Left renal cortex interstitium (tissue), 4 donors: ENCODE measurements around the gene MAP2K2. TPM values are rescaled to one million over a fixed set of nuclear protein-coding genes. Genes with fewer than 3 reads are reported as not detected.
"Not testable (repeated sequence)": the region's sequence is repeated elsewhere in the genome, so short reads cannot be mapped to it uniquely, and the experiment has no call there.

ENCODE experiments used
- DNase-seq, 4 donors: peaks; one replicate each; pipeline ENCODE4 v3.0.0-alpha.2; 2013; ENCODE audit warnings: low read depth in 4 of 4, low spot score in 2 of 4, missing footprints in 1 of 4
- polyA plus RNA-seq, 4 donors: library from polyadenylated mRNA; unstranded; fragments of 120-200 nt; gene quantifications; one replicate each; pipeline ENCODE4 v1.2.1, GENCODE V29; 2013; ENCODE audit not compliant: insufficient read length in 4 of 4

Gene MAP2K2
- polyA plus RNA-seq = 100 to 1,000 TPM in 3 of 4 donors, 10 to 100 TPM in 1; 81.9 to 151 (median 130) TPM

- DNase-seq = peak; percentile 63 to 82 (median 80)
Measured at GRCh38 chr19:4123615-4124568, at the start of gene MAP2K2. MAP2K2 (minus strand) TSS chr19:4124122; CDS start chr19:4123875, 247 bp downstream.

- no peak for DNase-seq
Measured at GRCh38 chr19:4172861-4173473, 49.0 kb upstream of the MAP2K2 start.

- DNase-seq = no peak
Measured at GRCh38 chr19:4171676-4172075, 47.8 kb upstream of the MAP2K2 start.

- DNase-seq = no peak
Measured at GRCh38 chr19:4164262-4164661, 40.3 kb upstream of the MAP2K2 start.

- no peak for DNase-seq
Measured at GRCh38 chr19:4161415-4162077, 37.6 kb upstream of the MAP2K2 start.

GRCh38 chr19:4157971-4158370 lies 34.0 kb upstream of the MAP2K2 start:
- not testable (repeated sequence) for DNase-seq

GRCh38 chr19:4157164-4157563 lies 33.2 kb upstream of the MAP2K2 start:
- DNase-seq = no peak

- no peak for DNase-seq
Measured at GRCh38 chr19:4154571-4155312, 30.8 kb upstream of the MAP2K2 start.

GRCh38 chr19:4152241-4152998 lies 28.5 kb upstream of the MAP2K2 start:
- DNase-seq = no peak

GRCh38 chr19:4151623-4152022 lies 27.7 kb upstream of the MAP2K2 start:
- DNase-seq = no peak

- DNase-seq = no peak
Measured at GRCh38 chr19:4149518-4150288, 25.8 kb upstream of the MAP2K2 start.

- no peak for DNase-seq
Measured at GRCh38 chr19:4144666-4145249, 20.8 kb upstream of the MAP2K2 start.

GRCh38 chr19:4142916-4143315 lies 19.0 kb upstream of the MAP2K2 start:
- not testable (repeated sequence) for DNase-seq

GRCh38 chr19:4140237-4140711 lies 16.4 kb upstream of the MAP2K2 start:
- DNase-seq = no peak

- DNase-seq = peak in 1 of 4 donors; percentile 24
Measured at GRCh38 chr19:4139614-4140236, 15.8 kb upstream of the MAP2K2 start.

GRCh38 chr19:4138445-4138844 lies 14.5 kb upstream of the MAP2K2 start:
- DNase-seq = no peak

- DNase-seq = no peak
Measured at GRCh38 chr19:4136680-4137088, 12.8 kb upstream of the MAP2K2 start.

GRCh38 chr19:4135386-4135785 lies 11.5 kb upstream of the MAP2K2 start:
- DNase-seq = not testable (repeated sequence)
